Stimulated activated CD8-positive, alpha-beta memory T cell treated with anti-CD3 and anti-CD28 coated beads, Interleukin-12 subunit alpha, Interleukin-12 subunit beta, amount 100 ng/mL, for 4 hours (primary cell): Measurements from ENCODE around the gene XXYLT1.
"Not testable (repeated sequence)": the region's sequence is repeated elsewhere in the genome, so short reads cannot be mapped to it uniquely, and the experiment has no call there.

Source experiments
- DNase-seq: peaks from one replicate; pipeline ENCODE4 v3.0.0-alpha.2; 2020; ENCODE audit warnings: low read depth

The XXYLT1 gene

DNA sequence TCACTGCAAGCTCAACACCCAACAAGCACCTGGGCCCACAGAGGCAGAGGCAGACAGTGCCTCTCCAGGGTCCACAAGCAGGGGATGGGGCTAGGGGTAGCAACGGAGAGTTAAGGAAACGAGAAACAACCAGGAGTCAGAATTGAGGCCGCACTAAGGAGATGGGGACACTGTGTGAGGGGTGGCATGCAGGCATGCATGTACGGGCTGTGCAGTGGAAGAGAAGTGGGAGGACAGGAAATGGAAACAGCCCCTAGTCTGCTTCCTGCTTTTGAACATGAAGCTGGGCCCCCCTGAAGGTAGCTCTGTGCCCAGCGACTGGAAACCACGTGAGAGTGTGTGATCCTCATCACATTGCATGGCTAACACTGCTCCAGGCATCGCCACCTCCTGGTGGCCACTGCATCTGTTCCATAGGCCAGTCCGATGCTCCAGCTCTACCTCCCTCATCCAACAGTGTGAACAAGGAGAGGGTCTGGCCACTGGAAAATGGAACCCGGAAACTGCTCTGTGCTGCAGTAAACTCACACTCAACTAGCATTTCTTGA is 44.0 kb downstream of the XXYLT1 start:
- DNase-seq, result no peak

DNA sequence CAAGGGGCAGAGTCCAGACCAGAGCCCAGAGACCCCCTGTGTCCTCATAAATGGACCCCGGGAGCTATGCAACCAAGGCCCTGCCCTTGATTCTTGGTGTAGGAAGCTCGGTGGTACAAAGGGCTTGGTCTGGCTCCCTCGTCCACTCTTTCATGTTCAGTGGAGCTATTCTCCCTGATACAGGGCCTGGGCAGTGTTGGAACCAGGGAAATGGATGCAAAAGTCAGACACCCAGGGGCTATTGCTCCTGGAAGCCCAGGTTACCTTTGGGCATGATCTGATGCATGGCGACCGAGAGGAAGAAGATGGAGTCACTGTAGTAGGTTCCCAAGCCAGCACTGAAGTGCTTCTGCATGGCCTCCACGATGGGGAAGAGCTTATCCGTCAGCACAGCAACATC is 44.5 kb downstream of the XXYLT1 start:
- no peak for DNase-seq

DNA sequence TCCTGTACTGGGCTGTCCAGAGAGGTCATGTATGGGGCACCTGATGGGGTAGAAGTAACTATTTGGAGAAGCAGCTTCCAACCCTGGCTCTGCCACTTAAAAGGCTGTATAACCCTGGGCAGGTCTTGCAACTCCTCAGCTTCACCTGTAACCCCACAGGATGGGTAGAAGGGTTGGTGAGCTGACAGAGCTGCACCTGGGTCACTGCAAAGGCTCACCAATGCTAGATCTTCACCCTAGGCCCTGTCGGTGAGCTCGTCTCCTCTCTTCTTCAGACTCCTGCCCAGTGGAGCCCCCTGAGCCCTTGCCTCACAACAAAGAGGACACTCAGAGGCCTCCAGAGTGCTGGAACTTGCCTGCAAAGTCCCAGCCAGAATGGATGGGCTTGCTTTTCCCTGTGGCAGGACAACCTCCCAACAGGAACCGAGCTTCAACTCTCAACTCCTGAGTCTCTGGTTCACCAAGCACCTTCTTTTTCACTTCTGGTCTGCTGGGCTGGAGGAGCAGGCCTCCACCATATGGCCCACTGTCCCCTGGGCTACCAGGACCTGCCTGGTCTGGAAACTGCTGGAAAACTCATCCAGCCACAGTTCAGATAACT is 45.9 kb downstream of the XXYLT1 start:
- no peak for DNase-seq

DNA sequence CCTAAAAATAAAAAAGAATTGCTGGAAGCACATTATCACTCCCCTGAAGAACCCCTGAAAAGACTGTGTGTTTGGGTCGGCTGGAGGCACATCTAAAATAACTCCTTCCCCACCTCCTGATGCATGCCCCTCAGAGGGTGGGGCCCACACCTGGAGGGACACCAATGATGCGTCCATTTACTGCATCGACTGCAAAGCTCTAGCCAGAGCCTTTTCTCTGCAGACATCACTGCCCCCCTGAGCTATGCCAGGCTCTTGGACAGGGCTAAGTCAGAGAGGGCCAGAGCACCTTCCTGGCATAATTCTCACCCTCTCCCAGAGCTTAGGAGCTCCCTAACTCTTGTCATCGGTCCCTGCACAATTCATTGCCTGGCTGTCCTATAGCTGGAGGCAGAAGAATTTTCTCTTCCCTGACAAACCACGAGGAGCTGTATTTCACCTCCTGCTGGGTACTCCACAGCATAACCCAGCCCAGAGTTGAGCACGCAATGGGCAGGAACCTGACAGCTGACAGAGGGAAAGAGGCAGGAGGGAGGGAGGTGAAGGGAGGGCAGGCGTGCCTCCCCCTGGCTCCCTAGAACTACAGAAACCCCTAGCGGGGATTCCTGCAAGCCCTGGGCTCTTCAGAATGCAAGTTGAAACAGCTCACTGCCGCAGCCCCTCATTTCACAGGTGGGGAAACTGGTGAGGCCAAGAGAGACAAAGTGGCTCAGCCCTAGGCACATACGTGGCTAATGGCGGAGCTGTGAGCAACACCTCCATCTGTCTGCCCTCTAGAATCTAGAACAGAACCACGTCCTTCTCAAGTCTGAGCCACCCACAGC is 46.6 kb downstream of the XXYLT1 start:
- no peak for DNase-seq

DNA sequence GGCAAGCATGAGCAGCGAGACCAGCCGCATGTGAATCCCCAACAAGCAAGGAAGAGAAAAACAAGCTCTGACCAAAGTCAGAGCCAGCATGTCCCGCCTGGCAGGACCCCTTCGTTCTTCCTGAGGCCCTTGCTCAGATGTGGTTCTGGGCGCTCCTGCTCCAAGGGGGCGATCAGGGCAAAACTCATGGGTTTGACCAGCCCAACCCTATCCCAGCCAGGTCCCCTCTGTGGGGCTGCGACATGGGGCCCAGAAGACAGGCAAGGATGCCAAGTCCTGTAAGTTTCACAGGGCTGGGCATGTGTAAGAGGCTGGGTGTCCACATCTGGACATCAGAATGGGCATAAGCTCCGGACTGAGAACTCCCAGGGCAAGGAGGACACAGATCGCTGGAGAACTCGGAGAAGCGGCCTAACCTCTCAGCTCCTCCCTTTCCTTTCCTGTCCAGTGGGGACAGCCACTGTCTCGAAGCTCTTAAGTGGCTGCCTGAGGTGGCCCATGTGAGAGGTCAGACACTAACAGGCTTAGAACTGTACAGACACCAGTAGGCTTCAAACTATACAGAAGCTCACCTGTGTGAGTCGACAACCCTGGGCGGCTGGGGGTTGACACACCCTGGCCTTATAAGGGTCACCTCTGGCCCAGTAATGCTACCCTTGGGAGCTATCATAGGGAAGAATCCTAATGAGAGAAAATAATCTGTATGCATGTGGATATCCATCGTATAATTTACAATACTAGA is 48.9 kb downstream of the XXYLT1 start:
- no peak for DNase-seq

DNA sequence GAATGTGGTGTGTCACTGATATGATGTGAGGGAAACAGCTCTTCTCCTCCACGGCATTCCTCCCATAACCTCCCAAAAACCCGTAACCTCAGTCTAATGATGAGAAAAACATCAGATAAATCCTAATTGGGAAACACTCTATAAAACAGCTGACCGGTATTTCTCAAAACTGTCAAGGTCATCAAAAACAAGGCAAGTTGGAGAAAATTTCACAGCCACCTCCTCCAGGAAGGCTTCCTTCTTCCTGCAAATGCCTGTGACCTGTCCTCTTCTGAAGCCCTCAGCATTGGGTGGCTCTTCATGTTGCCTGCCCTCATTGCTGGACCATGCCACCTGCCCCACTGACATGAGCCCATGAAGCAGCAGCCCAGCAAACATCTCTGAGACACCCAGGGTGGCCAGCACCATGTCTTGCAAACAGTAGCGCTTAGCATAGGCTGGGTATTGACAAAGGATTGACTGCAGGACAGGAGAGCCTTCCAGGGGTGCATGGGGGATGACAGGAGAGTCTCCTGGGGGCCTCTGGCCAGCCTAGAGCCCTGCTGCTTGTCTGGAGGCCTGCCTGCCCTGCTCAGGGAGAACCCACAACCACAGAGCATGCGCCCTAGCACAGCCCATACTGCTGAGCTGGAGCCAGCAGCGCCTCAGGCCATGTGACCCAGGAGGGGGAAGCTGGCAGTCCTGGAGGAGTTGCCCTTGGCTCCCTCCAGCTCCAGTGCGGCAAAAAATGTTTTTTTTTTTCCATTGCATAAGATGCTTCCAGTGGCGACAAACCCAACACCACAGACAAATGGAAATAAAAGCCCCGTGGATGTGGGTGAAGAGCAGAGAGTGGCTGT is 49.7 kb downstream of the XXYLT1 start:
- DNase-seq, result no peak

DNA sequence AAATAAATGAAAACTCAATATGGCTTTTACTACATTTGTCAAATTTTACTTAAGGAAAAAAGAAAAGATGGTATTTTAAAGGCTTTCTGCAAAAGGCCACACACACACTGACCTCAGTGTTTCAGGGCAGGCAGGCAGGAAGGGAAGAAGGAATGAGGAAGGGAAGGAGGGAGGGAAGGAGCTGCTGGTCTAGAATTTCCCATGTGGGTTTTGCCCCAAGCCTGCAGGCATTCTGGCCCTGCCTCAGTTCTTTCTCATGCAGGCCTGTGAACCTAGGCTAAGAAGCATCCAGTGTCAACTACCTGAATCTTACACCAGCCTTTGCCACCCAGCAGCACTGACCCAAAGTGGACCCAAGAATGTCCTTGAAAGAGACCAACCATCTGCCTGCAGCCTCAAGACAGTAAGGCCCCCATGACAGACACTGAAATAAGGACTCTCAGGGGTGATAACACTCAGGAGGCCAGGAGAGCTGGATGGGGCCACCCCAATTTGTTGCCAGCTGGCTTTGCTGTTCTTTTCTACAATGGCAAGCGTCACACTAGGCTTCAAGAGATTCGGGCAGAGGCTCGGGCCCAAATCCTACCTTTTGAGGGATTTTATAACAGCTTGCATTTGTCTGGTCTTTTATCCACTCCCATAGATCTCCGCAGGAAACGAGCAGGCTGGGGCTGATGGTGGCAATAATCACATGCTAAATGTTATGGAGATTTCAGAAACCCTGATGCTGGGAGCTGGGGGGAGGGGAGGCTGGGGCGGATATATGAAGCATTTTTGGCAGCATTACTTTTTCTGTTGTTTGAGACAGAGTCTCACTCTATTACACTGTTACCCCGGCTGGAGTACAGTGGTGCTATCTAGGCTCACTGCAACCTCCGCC is 51.4 kb downstream of the XXYLT1 start:
- DNase-seq, result no peak

DNA sequence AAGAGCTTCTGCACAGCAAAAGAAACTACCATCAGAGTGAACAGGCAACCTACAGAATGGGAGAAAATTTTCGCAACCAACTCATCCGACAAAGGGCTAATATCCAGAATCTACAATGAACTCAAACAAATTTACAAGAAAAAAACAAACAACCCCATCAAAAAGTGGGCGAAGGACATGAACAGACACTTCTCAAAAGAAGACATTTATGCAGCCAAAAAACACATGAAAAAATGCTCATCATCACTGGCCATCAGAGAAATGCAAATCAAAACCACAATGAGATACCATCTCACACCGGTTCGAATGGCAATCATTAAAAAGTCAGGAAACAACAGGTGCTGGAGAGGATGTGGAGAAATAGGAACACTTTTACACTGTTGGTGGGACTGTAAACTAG is 52.6 kb downstream of the XXYLT1 start:
- DNase-seq, result not testable (repeated sequence)

DNA sequence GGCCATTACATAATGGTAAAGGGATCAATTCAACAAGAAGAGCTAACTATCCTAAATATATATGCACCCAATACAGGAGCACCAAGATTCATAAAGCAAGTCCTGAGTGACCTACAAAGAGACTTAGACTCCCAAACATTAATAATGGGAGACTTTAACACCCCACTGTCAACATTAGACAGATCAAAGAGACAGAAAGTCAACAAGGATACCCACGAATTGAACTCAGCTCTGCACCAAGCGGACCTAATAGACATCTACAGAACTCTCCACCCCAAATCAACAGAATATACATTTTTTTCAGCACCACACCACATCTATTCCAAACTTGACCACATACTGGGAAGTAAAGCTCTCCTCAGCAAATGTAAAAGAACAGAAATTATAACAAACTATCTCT is 55.4 kb downstream of the XXYLT1 start:
- DNase-seq, result not testable (repeated sequence)

DNA sequence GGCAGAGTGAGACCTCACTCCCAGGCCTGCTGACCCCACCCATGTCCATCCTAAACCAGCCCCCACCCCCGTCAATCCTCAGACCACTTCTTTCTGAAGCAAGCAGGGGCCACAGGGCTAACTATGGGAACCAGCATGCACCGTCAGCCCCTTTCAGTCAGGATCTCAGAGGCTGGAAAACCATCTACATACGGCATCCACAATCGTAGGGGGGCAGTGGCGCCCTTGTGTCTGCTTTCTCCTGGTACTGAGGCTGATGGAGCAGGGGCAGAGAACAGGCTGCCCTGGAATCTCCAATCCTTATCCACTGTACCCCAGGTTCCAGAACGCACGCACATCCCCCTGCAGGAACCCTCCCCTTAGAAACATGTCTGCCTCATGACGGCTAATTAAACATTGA is 56.6 kb downstream of the XXYLT1 start:
- DNase-seq, result no peak

DNA sequence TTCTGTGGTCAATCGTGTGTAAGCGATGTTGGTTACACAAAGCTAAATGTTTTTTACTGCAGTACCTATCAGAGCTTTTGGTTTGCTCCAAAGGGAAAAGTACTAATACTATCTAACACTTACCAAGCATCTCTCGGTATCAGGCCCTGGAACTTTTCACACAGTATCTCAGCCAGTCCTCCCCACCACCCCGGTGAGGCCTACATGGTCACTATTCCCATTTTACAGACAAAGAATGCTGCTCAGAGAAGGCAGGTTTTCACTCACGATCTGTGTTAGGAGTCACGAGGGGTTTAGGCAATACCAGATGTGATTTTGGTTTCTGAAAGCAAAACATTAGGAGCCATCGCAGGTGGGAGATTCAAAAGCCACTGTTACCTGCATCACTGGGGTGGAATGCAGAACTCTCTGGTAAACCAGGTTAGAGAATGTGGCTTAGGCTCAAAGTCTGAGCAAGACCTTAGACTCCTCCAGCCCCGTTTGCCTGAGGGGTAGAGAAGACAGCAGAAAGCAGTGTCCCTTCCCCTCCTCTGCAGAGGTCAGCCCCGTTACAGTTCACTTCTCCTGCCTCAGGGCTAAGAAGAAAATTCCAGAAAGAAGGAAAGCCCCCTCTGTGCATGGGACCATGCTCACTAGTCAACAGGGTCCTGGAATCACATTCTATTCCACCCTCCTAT is 57.2 kb downstream of the XXYLT1 start:
- no peak for DNase-seq

DNA sequence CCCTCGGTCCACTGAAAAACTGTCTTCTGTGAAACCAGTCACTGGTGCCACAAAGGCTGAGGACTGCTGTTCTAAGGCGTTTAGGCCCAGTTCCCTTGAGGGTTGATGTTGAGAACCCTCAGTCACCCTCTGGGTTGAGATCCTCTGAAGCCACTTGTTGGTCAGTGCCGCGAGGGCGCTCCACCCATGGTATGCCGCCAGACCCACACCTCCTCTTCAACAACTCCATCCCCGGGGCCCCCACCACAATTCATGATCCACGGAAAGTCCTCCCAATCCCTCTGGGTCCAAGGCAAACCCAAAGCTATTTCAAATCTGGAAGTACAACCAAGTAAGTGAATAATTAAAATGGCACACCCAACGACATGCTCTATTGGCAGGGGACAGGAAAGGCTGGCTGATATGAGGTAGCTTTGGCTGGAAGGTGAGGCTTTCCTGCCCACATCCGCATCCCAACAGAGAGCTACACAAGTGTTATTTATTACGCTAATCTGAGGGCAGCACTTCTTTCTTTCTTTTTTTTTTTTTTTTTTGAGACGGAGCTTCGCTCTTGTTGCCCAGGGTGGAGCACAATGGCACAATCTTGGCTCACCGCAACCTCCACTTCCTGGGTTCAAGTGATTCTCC is 58.1 kb downstream of the XXYLT1 start:
- DNase-seq, result no peak

DNA sequence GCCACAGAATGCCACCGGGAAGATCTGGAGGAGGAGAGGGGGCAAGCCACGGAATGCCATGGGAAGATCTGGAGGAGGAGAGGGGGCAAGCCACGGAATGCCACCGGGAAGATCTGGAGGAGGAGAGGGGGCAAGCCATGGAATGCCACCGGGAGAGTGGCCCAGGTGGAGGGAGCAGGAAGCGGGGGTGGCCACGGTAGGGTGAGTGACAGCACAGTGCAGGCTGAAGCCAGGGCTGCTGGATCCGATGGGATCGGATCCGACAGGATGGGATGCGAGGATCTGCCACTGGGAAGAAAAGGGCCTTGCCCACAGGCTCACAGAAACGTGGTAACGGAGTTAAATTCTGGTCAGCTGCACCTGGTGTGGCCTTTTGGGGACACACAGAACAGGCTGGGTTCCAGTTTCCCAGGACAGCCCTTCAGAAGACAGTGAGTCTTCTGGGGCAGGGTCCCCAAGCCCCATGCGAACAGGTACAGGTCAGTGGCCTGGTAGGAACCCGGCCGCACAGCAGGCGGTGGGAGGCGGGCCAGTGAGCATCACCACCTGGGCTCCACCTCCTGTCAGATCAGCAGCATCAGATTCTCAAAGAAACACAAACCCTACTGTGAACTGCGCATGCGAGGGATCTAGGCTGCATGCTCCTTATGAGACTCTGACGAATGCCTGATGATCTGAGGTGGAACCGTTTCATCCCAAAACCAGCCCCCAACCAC is 58.8 kb downstream of the XXYLT1 start:
- no peak for DNase-seq

DNA sequence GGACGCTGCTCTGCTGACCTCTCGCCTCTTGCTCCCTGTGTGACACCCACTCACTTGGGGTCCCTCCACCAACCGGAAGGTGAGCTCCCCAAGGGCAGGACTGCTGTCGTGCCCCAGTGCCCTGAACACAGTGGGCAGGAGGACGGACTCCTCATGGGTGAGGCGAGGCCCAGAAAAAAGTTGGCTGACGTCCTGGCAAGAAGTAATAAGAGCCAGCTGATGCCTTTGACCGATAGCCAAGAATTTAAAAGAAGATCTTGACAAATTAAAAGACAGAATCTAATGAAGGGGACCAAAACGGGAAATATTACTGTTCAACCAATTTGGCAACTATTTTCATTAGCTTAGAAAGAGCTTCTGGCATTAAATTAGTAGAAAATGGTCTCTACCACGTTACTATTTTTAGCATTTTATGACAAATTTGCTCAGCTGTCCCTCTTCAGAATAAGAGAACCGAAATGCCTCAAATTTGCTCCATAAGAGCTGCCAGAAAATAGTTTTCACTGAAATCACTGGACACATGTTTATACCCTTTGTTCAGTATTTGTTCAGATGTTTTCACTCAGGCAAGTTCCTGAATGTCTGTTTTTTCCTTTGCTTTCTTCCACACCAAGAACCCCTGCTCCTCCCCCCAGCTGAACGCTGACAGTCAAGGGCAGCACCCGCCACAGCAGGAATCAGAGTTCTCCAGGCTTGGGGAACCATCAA is 60.5 kb downstream of the XXYLT1 start:
- DNase-seq, result no peak

DNA sequence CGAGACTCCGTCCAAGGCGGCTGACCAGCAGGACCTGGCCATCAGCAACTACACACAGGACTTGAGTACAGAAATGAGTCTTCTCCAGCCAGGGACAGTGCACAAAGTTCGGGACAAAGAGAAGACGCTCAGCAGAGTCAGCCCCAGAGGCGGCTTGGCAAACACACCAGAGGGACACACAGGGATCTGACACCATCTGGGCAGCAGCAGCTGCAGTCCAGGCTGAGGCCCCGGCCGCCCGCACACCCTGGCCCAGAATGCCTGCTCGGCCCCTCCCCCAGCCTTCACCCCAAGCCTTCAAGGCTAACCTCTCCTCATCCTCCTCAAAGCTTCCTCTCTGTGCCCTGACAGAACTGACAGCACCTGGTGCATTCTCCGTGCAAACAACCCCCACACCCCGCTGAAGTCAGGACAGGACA is 61.1 kb downstream of the XXYLT1 start:
- DNase-seq, result no peak

DNA sequence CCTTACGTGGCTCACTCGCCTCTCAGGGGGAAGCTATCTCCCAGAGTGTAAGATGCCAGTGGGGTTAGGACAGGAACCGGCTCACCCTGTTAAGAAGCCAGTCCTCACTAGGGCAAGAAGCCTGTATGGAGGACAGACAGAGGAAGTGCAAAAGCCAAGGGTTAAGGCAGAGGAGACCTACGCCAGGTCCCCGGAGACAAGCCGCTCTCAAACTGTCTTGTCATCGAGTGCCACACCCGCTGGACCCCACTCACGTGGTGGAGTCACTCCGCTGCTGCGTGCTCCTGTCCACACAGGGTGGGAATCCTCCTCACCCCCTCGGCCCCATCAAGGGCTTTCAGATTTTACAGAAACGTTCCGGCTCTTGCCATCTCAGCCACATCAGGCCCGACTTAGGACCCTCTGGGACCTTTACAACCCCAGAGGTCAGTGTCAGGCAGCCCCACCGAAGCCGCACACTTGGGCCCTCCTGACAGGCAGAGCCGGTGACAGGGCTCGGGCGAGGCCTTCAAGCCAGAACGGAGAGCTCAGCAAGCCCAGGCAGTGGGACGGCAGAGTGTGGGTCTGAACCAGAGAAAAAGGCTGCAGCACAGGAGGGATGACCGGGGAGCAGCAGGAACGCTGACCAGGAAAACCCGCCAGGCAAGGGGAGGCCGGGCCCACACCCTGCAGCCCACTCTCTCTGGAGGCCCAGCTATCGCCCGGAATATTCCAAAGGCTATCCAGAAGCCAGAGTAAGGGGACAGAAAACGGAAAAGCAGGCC is 61.7 kb downstream of the XXYLT1 start:
- no peak for DNase-seq

DNA sequence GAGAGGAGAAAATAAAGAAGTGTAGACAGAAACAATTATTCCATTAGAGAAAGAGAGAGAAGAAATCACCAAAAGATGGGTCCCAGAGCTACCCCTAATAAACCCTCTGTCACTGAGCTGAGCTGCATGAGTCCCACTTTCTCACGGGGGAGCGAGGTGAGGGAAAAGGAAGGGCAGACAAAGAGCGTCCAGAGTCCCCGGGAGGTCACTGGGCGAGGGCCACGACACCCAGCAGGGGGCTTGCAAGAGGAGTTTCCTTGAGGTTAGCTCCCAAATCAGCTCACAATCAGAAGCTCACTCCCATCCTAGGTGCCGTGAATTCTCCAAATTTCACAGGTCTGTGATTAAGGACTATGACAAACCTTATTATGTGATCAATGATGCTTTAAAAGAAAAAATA is 62.3 kb downstream of the XXYLT1 start:
- no peak for DNase-seq

DNA sequence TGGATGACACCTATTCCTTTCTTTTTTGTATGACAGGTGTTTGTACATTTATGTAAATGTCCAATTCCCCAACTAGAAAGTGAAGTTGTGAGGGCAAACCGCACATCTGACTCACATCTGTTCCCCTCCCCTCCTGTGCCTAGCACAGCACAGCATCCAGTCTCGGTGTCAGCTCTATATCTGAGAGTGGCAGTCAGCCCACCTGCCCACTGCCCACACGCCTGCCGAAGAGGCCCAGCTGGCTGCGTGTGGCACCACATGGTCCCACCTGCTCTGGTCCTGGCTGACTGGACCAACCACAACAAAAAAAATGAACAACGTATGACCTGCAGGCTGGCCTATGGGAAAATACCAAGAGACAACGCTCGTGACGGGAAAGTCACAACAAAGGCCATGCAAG is 62.8 kb downstream of the XXYLT1 start:
- no peak for DNase-seq
